Measurements from ENCODE around the gene NPY4R. TPM values are rescaled to one million over a fixed set of nuclear protein-coding genes. Genes with fewer than 3 reads are reported as not detected.
"Not testable (repeated sequence)": the region's sequence is repeated elsewhere in the genome, so short reads cannot be mapped to it uniquely, and the experiment has no call there.

The NPY4R gene
- total RNA-seq, 1 experiment from 2014 or later, result 0.23 TPM

- H3K9me3 Mint-ChIP-seq (ENCODE audit: unreplicated experiment); H3K4me1 Mint-ChIP-seq (ENCODE audit: low read depth, unreplicated experiment); BruUV-seq (replicated peaks); H3K9me3 ChIP-seq; H3K36me3 Mint-ChIP-seq (ENCODE audit: insufficient read depth, unreplicated experiment); H3K36me3 ChIP-seq (ENCODE audit: control insufficient read depth, insufficient read depth, low read length); CTCF ChIA-PET; POLR2A ChIA-PET; H3K4me3 Mint-ChIP-seq (ENCODE audit: unreplicated experiment); H3K27ac Mint-ChIP-seq (ENCODE audit: unreplicated experiment); intact Hi-C loops (cut with micrococcal nuclease; ENCODE audit: unreplicated experiment); H3K4me1 ChIP-seq; H3K4me3 ChIP-seq (ENCODE audit: low read depth, low read length); DNase-seq; H3K27me3 Mint-ChIP-seq (ENCODE audit: insufficient read depth, unreplicated experiment); H3K27me3 ChIP-seq (replicated peaks; ENCODE audit: control insufficient read depth, insufficient read depth, low read length): not testable (repeated sequence)
Observed at GRCh38 chr10:46455992-46456391, 9.8 kb downstream of the NPY4R start.

- H3K9me3 ChIP-seq; H3K27ac Mint-ChIP-seq (ENCODE audit: unreplicated experiment); CTCF ChIA-PET; H3K27me3 ChIP-seq (replicated peaks; ENCODE audit: control insufficient read depth, insufficient read depth, low read length); H3K36me3 Mint-ChIP-seq (ENCODE audit: insufficient read depth, unreplicated experiment); POLR2A ChIA-PET; H3K4me3 Mint-ChIP-seq (ENCODE audit: unreplicated experiment); DNase-seq; H3K9me3 Mint-ChIP-seq (ENCODE audit: unreplicated experiment); H3K4me1 Mint-ChIP-seq (ENCODE audit: low read depth, unreplicated experiment); H3K4me3 ChIP-seq (ENCODE audit: low read depth, low read length); intact Hi-C loops (cut with micrococcal nuclease; ENCODE audit: unreplicated experiment); H3K36me3 ChIP-seq (ENCODE audit: control insufficient read depth, insufficient read depth, low read length); H3K4me1 ChIP-seq; H3K27me3 Mint-ChIP-seq (ENCODE audit: insufficient read depth, unreplicated experiment); BruUV-seq (replicated peaks): not testable (repeated sequence)
Observed at GRCh38 chr10:46451365-46451764, 14.4 kb downstream of the NPY4R start.

GRCh38 chr10:46450829-46451228 lies 14.9 kb downstream of the NPY4R start:
- intact Hi-C loops (cut with micrococcal nuclease; ENCODE audit: unreplicated experiment); CTCF ChIA-PET; H3K36me3 ChIP-seq (ENCODE audit: control insufficient read depth, insufficient read depth, low read length); BruUV-seq (replicated peaks); H3K27ac Mint-ChIP-seq (ENCODE audit: unreplicated experiment); H3K4me3 Mint-ChIP-seq (ENCODE audit: unreplicated experiment); H3K9me3 ChIP-seq; POLR2A ChIA-PET; H3K27me3 ChIP-seq (replicated peaks; ENCODE audit: control insufficient read depth, insufficient read depth, low read length); H3K9me3 Mint-ChIP-seq (ENCODE audit: unreplicated experiment); H3K4me1 ChIP-seq; H3K4me1 Mint-ChIP-seq (ENCODE audit: low read depth, unreplicated experiment); H3K4me3 ChIP-seq (ENCODE audit: low read depth, low read length); H3K27me3 Mint-ChIP-seq (ENCODE audit: insufficient read depth, unreplicated experiment); H3K36me3 Mint-ChIP-seq (ENCODE audit: insufficient read depth, unreplicated experiment); DNase-seq: not testable (repeated sequence)

- H3K27me3 Mint-ChIP-seq (ENCODE audit: insufficient read depth, unreplicated experiment); H3K36me3 Mint-ChIP-seq (ENCODE audit: insufficient read depth, unreplicated experiment); H3K9me3 ChIP-seq; CTCF ChIA-PET; H3K9me3 Mint-ChIP-seq (ENCODE audit: unreplicated experiment); BruUV-seq (replicated peaks); H3K4me1 ChIP-seq; H3K4me3 ChIP-seq (ENCODE audit: low read depth, low read length); H3K27me3 ChIP-seq (replicated peaks; ENCODE audit: control insufficient read depth, insufficient read depth, low read length); POLR2A ChIA-PET; H3K36me3 ChIP-seq (ENCODE audit: control insufficient read depth, insufficient read depth, low read length); intact Hi-C loops (cut with micrococcal nuclease; ENCODE audit: unreplicated experiment); H3K4me1 Mint-ChIP-seq (ENCODE audit: low read depth, unreplicated experiment): not testable (repeated sequence)
- Mint-ChIP-seq H3K27ac (ENCODE audit: unreplicated experiment) (peak overlapping the region; percentile 22), H3K4me3 (ENCODE audit: unreplicated experiment) (peak overlapping the region; percentile 33)
- DNase-seq, result peak in 1 of 2 experiments; percentile 52
Observed at GRCh38 chr10:46447439-46447838, 18.3 kb downstream of the NPY4R start.

GRCh38 chr10:46445389-46446122 lies 20.2 kb downstream of the NPY4R start:
- H3K9me3 ChIP-seq; intact Hi-C loops (cut with micrococcal nuclease; ENCODE audit: unreplicated experiment); BruUV-seq (replicated peaks); CTCF ChIA-PET; H3K27me3 ChIP-seq (replicated peaks; ENCODE audit: control insufficient read depth, insufficient read depth, low read length); H3K36me3 Mint-ChIP-seq (ENCODE audit: insufficient read depth, unreplicated experiment); H3K9me3 Mint-ChIP-seq (ENCODE audit: unreplicated experiment); H3K27me3 Mint-ChIP-seq (ENCODE audit: insufficient read depth, unreplicated experiment); H3K4me1 Mint-ChIP-seq (ENCODE audit: low read depth, unreplicated experiment); POLR2A ChIA-PET; H3K4me3 ChIP-seq (ENCODE audit: low read depth, low read length); H3K4me1 ChIP-seq; H3K4me3 Mint-ChIP-seq (ENCODE audit: unreplicated experiment); H3K27ac Mint-ChIP-seq (ENCODE audit: unreplicated experiment); DNase-seq; H3K36me3 ChIP-seq (ENCODE audit: control insufficient read depth, insufficient read depth, low read length): not testable (repeated sequence)

GRCh38 chr10:46443422-46443821 lies 22.3 kb downstream of the NPY4R start:
- H3K27ac Mint-ChIP-seq (ENCODE audit: unreplicated experiment); H3K4me1 Mint-ChIP-seq (ENCODE audit: low read depth, unreplicated experiment); DNase-seq; CTCF ChIA-PET; H3K4me3 Mint-ChIP-seq (ENCODE audit: unreplicated experiment); H3K27me3 Mint-ChIP-seq (ENCODE audit: insufficient read depth, unreplicated experiment); H3K36me3 Mint-ChIP-seq (ENCODE audit: insufficient read depth, unreplicated experiment); H3K4me3 ChIP-seq (ENCODE audit: low read depth, low read length); H3K27me3 ChIP-seq (replicated peaks; ENCODE audit: control insufficient read depth, insufficient read depth, low read length); POLR2A ChIA-PET; intact Hi-C loops (cut with micrococcal nuclease; ENCODE audit: unreplicated experiment); BruUV-seq (replicated peaks); H3K4me1 ChIP-seq; H3K36me3 ChIP-seq (ENCODE audit: control insufficient read depth, insufficient read depth, low read length); H3K9me3 Mint-ChIP-seq (ENCODE audit: unreplicated experiment); H3K9me3 ChIP-seq: not testable (repeated sequence)

GRCh38 chr10:46442706-46443275 lies 23.0 kb downstream of the NPY4R start:
- H3K4me1 Mint-ChIP-seq (ENCODE audit: low read depth, unreplicated experiment); H3K9me3 Mint-ChIP-seq (ENCODE audit: unreplicated experiment); H3K36me3 ChIP-seq (ENCODE audit: control insufficient read depth, insufficient read depth, low read length); H3K27me3 Mint-ChIP-seq (ENCODE audit: insufficient read depth, unreplicated experiment); DNase-seq; CTCF ChIA-PET; H3K4me1 ChIP-seq; POLR2A ChIA-PET; intact Hi-C loops (cut with micrococcal nuclease; ENCODE audit: unreplicated experiment); H3K9me3 ChIP-seq; H3K4me3 Mint-ChIP-seq (ENCODE audit: unreplicated experiment); H3K27me3 ChIP-seq (replicated peaks; ENCODE audit: control insufficient read depth, insufficient read depth, low read length); H3K4me3 ChIP-seq (ENCODE audit: low read depth, low read length); H3K36me3 Mint-ChIP-seq (ENCODE audit: insufficient read depth, unreplicated experiment); BruUV-seq (replicated peaks): not testable (repeated sequence)
- peak overlapping the region; percentile 75 for H3K27ac Mint-ChIP-seq (ENCODE audit: unreplicated experiment)

All from Caco-2 (cell line).